Caco-2 (cell line): ENCODE results near the gene FAM43A. TPM values are rescaled to one million over a fixed set of nuclear protein-coding genes. Genes with fewer than 3 reads are reported as not detected.
A peak's percentile ranks its signal among the peaks of the same experiment; 100 is the strongest.

Experiments used
- BruUV-seq: library from RNA; stranded (reverse); fragments of 400-500 nt; replicated peaks from 2 replicates; lab custom pipeline; 2021; lab: Mats Ljungman, UMichigan
- CTCF ChIA-PET: fragments of 300-600 bp; sonication (Branson Sonifier 250); formaldehyde crosslinking; loops from one replicate; lab custom pipeline; 2022; ENCODE audit warnings: antibody characterized with exemption; lab: Charles Lee
- POLR2A ChIA-PET: fragments of 300-600 bp; sonication (Branson Sonifier 250); formaldehyde crosslinking; loops from one replicate; lab custom pipeline; 2022; ENCODE audit warnings: antibody characterized with exemption; lab: Charles Lee
- DNase-seq, 2 experiments: peaks; one replicate each; pipeline versions ENCODE4 v3.0.0 to v3.0.0-alpha.2; 2020 to 2022
- H3K27me3 ChIP-seq: replicated peaks from 2 replicates; pipeline ENCODE4 v1.6.0; 2011; ENCODE audit warnings: low read length; ENCODE audit not compliant: control insufficient read depth, insufficient read depth
- H3K36me3 ChIP-seq: 2 replicates; pipeline ENCODE4 v1.5.1; 2011; ENCODE audit warnings: low read length; ENCODE audit not compliant: control insufficient read depth, insufficient read depth
- H3K4me1 ChIP-seq: fragments of 250-450 bp; sonication (Bioruptor Pico); 2 replicates; pipeline ENCODE4 v1.5.1; 2020; ENCODE audit warnings: mild to moderate bottlenecking
- H3K4me3 ChIP-seq: 2 replicates; pipeline ENCODE4 v1.5.1; 2011; ENCODE audit warnings: low read depth, mild to moderate bottlenecking, control low read depth, low read length
- H3K9me3 ChIP-seq: fragments of 250-450 bp; sonication (Bioruptor Pico); 2 replicates; pipeline ENCODE4 v1.5.1; 2020; ENCODE audit warnings: mild to moderate bottlenecking, moderate library complexity
- H3K27ac Mint-ChIP-seq: one replicate; pipeline ENCODE4 v1.8.0; 2022; ENCODE audit warnings: mixed read lengths; ENCODE audit not compliant: unreplicated experiment
- H3K27me3 Mint-ChIP-seq: one replicate; pipeline ENCODE4 v1.8.0; 2022; ENCODE audit warnings: mixed read lengths; ENCODE audit not compliant: insufficient read depth, unreplicated experiment
- H3K36me3 Mint-ChIP-seq: one replicate; pipeline ENCODE4 v1.8.0; 2022; ENCODE audit warnings: mild to moderate bottlenecking, mixed read lengths; ENCODE audit not compliant: insufficient read depth, unreplicated experiment
- H3K4me1 Mint-ChIP-seq: one replicate; pipeline ENCODE4 v1.8.0; 2022; ENCODE audit warnings: low read depth, mixed read lengths; ENCODE audit not compliant: unreplicated experiment
- H3K4me3 Mint-ChIP-seq: one replicate; pipeline ENCODE4 v1.8.0; 2022; ENCODE audit warnings: mild to moderate bottlenecking, moderate library complexity, mixed read lengths; ENCODE audit not compliant: unreplicated experiment
- H3K9me3 Mint-ChIP-seq: one replicate; pipeline ENCODE4 v1.8.0; 2022; ENCODE audit warnings: mixed read lengths; ENCODE audit not compliant: unreplicated experiment
- CTCF ChIP-seq, 2 experiments: fragments of 200-600 bp in 1 of 2; IDR thresholded peaks; 1 replicate in 1 of 2; 2 replicates in 1 of 2; pipeline versions ENCODE4 v1.5.1 to v1.8.0; 2011 to 2022; ENCODE audit warnings: antibody characterized with exemption in 1 of 2, control low read depth in 1 of 2, inconsistent platforms in 1 of 2, low read depth in 1 of 2, low read length in 1 of 2, mild to moderate bottlenecking in 1 of 2, moderate library complexity in 1 of 2; ENCODE audit not compliant: insufficient read depth in 1 of 2, severe bottlenecking in 1 of 2, unreplicated experiment in 1 of 2
- intact Hi-C: fragments of 100-400 bp; cut with micrococcal nuclease; formaldehyde crosslinking; loops from one replicate; pipeline ENCODE4 v1.10.0; 2022; ENCODE audit not compliant: unreplicated experiment
- total RNA-seq: library from RNA; stranded (reverse); gene quantifications from 2 replicates; pipeline ENCODE4 v1.2.3, GENCODE V29; 2022

FAM43A gene
- total RNA-seq, 1 experiment from 2014 or later: 3.5 TPM

GRCh38 chr3:194671900-194672808 is 13.5 kb upstream of the FAM43A start, which contains the start of gene LSG1:
TSS of gene LSG1 (minus strand) at chr3:194672191. CDS start at chr3:194672162, 29 bp downstream.
- intact Hi-C loops: loop anchor here (1.0 kb wide), 1 partner anchor 587 kb away; no protein-coding TSS in a partner anchor
- no TSS peak for BruUV-seq
- H3K27ac Mint-ChIP-seq: peak within 1 kb of the TSS; percentile 97
- Histone ChIP-seq H3K9me3 (no peaks in the 10 kb centered on the region), H3K27me3 (no peaks in the 10 kb centered on the region), H3K4me3 (peak within 1 kb of the TSS; percentile 88), H3K4me1 (peaks cover 9% of the 10 kb centered on the region), H3K36me3 (no peaks in the 10 kb centered on the region; the same call in 1 of the 2 replicates)
- peak in 1 of 2 experiments; percentile 9 for TF ChIP-seq CTCF (IDR thresholded peaks at IDR 0.05; ENCODE audit: insufficient read depth in 1 of 2, low read depth in 1 of 2, low read length in 1 of 2, severe bottlenecking in 1 of 2, unreplicated experiment in 1 of 2)
- H3K9me3 Mint-ChIP-seq: no peaks in the 10 kb centered on the region
- ChIA-PET CTCF (interaction anchor here (0.6 to 2.7 kb wide), 11 partner anchors 11 to 599 kb away, joined by 3 to 32 read pairs (median 4); partner anchors contain the start of genes TMEM44 and XXYLT1), POLR2A (interaction anchor here (0.6 to 1.1 kb wide), 3 partner anchors 10 to 488 kb away, joined by 3 to 7 read pairs (median 5); partner anchors contain the start of gene FAM43A)
- peak within 1 kb of the TSS; percentile 83 for H3K4me3 Mint-ChIP-seq
- H3K4me1 Mint-ChIP-seq: peaks cover 5% of the 10 kb centered on the region
- no peaks in the 10 kb centered on the region for H3K27me3 Mint-ChIP-seq
- H3K36me3 Mint-ChIP-seq: peaks cover 24% of the 10 kb centered on the region
- DNase-seq: peak; percentile 91 to 92

- ChIA-PET CTCF (interaction anchor here (1.0 to 2.7 kb wide), 3 partner anchors 10 to 598 kb away, joined by 3 to 32 read pairs (median 8); partner anchors contain the start of gene XXYLT1), POLR2A (interaction anchor here (1.0 to 1.1 kb wide), 2 partner anchors 10 to 13 kb away, joined by 5 to 7 read pairs; partner anchors contain the start of gene FAM43A)
- Mint-ChIP-seq H3K27me3 (no peaks in the 10 kb centered on the region), H3K27ac (peak overlapping the region; percentile 97), H3K4me3 (peak overlapping the region; percentile 83), H3K4me1 (no peaks in the 10 kb centered on the region), H3K9me3 (no peaks in the 10 kb centered on the region), H3K36me3 (peaks cover 19% of the 10 kb centered on the region)
- intact Hi-C loops: no loop called here
- H3K36me3 ChIP-seq: no peaks in the 10 kb centered on the region; the same call in 1 of the 2 replicates
- DNase-seq: no peak
- no peaks in the 10 kb centered on the region for H3K27me3 ChIP-seq
- H3K4me3 ChIP-seq: peak overlapping the region; percentile 88
- H3K9me3 ChIP-seq: no peaks in the 10 kb centered on the region
- peaks cover 9% of the 10 kb centered on the region for H3K4me1 ChIP-seq
- no peak for TF ChIP-seq CTCF (IDR thresholded peaks at IDR 0.05; ENCODE audit: insufficient read depth in 1 of 2, low read depth in 1 of 2, low read length in 1 of 2, severe bottlenecking in 1 of 2, unreplicated experiment in 1 of 2)
- BruUV-seq: TSS peak; percentile 95
These were observed 12.8 kb upstream of the FAM43A start for GRCh38 chr3:194672876-194673275.

- intact Hi-C loops: no loop called here
- BruUV-seq: no TSS peak
- Mint-ChIP-seq H3K4me1 (no peaks in the 10 kb centered on the region), H3K4me3 (no peak overlapping the region), H3K27ac (no peak overlapping the region), H3K27me3 (no peaks in the 10 kb centered on the region), H3K9me3 (no peaks in the 10 kb centered on the region), H3K36me3 (peaks cover 11% of the 10 kb centered on the region)
- Histone ChIP-seq H3K27me3 (no peaks in the 10 kb centered on the region), H3K9me3 (no peaks in the 10 kb centered on the region), H3K36me3 (no peaks in the 10 kb centered on the region), H3K4me3 (no peak overlapping the region), H3K4me1 (peaks cover 9% of the 10 kb centered on the region)
- CTCF ChIA-PET: interaction anchor here (1.0 kb wide), 1 partner anchor 9 kb away, joined by 4 read pairs; no protein-coding TSS in a partner anchor
- no peak for TF ChIP-seq CTCF (IDR thresholded peaks at IDR 0.05; ENCODE audit: insufficient read depth in 1 of 2, low read depth in 1 of 2, low read length in 1 of 2, severe bottlenecking in 1 of 2, unreplicated experiment in 1 of 2)
- DNase-seq: no peak
- POLR2A ChIA-PET: no interaction called here
These were observed 11.9 kb upstream of the FAM43A start for GRCh38 chr3:194673761-194674160.
